Esophagus muscularis mucosa (tissue), 4 donors: ENCODE data around the gene SEMA5A. TPM values are rescaled to one million over a fixed set of nuclear protein-coding genes. Genes with fewer than 3 reads are reported as not detected.

ENCODE experiments used
- DNase-seq: peaks from one replicate; pipeline ENCODE4 v3.0.0-alpha.2; 2017; ENCODE audit errors: extremely low spot score
- H3K27ac ChIP-seq, 4 donors: fragments of 200-600 bp; sonication (generic); replicated peaks in 1 of 4; 1 replicate in 3 of 4; 2 replicates in 1 of 4; pipeline ENCODE4 v1.5.1; 2016 to 2019; ENCODE audit warnings: mild to moderate bottlenecking in 1 of 4
- H3K27me3 ChIP-seq, 4 donors: fragments of 200-600 bp; sonication (generic); one replicate each; pipeline versions ENCODE4 v1.5.1 to v1.6.0; 2016 to 2019
- H3K36me3 ChIP-seq, 4 donors: fragments of 200-600 bp; sonication (generic); one replicate each; pipeline ENCODE4 v1.5.1; 2016 to 2019
- H3K4me1 ChIP-seq, 4 donors: fragments of 200-600 bp; sonication (generic); one replicate each; pipeline ENCODE4 v1.5.1; 2016 to 2019
- H3K4me3 ChIP-seq, 4 donors: fragments of 200-600 bp; sonication (generic); 1 replicate in 2 of 4; 2 replicates in 2 of 4; pipeline ENCODE4 v1.5.1; 2016 to 2019; ENCODE audit warnings: mild to moderate bottlenecking in 4 of 4, moderate library complexity in 1 of 4
- H3K9me3 ChIP-seq, 4 donors: fragments of 200-600 bp; sonication (generic); 1 replicate in 3 of 4; 2 replicates in 1 of 4; pipeline ENCODE4 v1.5.1; 2016 to 2019
- CTCF ChIP-seq, 3 experiments: fragments of 200-600 bp in 2 of 3; fragments of 450-650 bp in 1 of 3; sonication (generic) in 2 of 3; IDR thresholded peaks; one replicate each; pipeline ENCODE4 v1.5.1; 2017 to 2019; ENCODE audit warnings: antibody characterized with exemption in 3 of 3, mild to moderate bottlenecking in 2 of 3, moderate library complexity in 1 of 3
- EP300 ChIP-seq: sonication (generic); formaldehyde crosslinking; IDR thresholded peaks from one replicate; pipeline ENCODE4 v1.6.1; 2017; ENCODE audit warnings: antibody characterized with exemption
- POLR2A ChIP-seq: fragments of 450-650 bp; IDR thresholded peaks from one replicate; pipeline ENCODE4 v1.6.1; 2017; ENCODE audit warnings: antibody characterized with exemption, moderate library complexity, mild to moderate bottlenecking, low read depth
- POLR2AphosphoS5 ChIP-seq, 2 donors: sonication (generic); formaldehyde crosslinking; IDR thresholded peaks; one replicate each; pipeline ENCODE4 v1.6.1; 2017; ENCODE audit warnings: antibody characterized with exemption in 2 of 2
- WGBS: methylation state at CpG from one replicate; pipeline ENCODE4 v1.1.5; 2018; 5-methylcytosine and 5-hydroxymethylcytosine counted together
- intact Hi-C: fragments of 100-400 bp; cut with DNase I; formaldehyde crosslinking; loops from one replicate; pipeline ENCODE4 v1.15.1; 2023
- total RNA-seq, 4 donors: library from RNA; depleted of rRNA; stranded (reverse); fragments of >200 nt; gene quantifications; one replicate each; pipeline versions ENCODE4 v1.1.0 to v1.2.1, GENCODE V29; 2016

SEMA5A gene
- total RNA-seq, 4 donors from 2014 or later = 2.1 to 5.6 (median 3.5) TPM

GRCh38 chr5:9314558-9314957 lies 231.3 kb downstream of the SEMA5A start:
- Histone ChIP-seq H3K27me3 (no peaks in the 10 kb centered on the region), H3K4me1 (no peaks in the 10 kb centered on the region), H3K36me3 (no peaks in the 10 kb centered on the region), H3K27ac (no peak overlapping the region), H3K4me3 (no peak overlapping the region), H3K9me3 (no peaks in the 10 kb centered on the region)
- intact Hi-C loops = no loop called here
- no peak for DNase-seq
- no peak for TF ChIP-seq POLR2AphosphoS5 (IDR thresholded peaks at IDR 0.05)
- TF ChIP-seq EP300 = no peak
- no peak for TF ChIP-seq CTCF (IDR thresholded peaks at IDR 0.05)
- TF ChIP-seq POLR2A = no peak
- WGBS = 72% methylated on average over 6 of the region's 6 CpGs

- intact Hi-C loops = no loop called here
- DNase-seq = no peak
- Histone ChIP-seq H3K4me3 (no peak overlapping the region), H3K27me3 (peaks cover 0 to under 1% (median 0%) of the 10 kb centered on the region in 4 donors), H3K27ac (no peak overlapping the region), H3K9me3 (no peaks in the 10 kb centered on the region), H3K36me3 (no peaks in the 10 kb centered on the region), H3K4me1 (no peaks in the 10 kb centered on the region)
- TF ChIP-seq POLR2A = no peak
- no peak for TF ChIP-seq POLR2AphosphoS5 (IDR thresholded peaks at IDR 0.05)
- no peak for TF ChIP-seq EP300
- no peak for TF ChIP-seq CTCF (IDR thresholded peaks at IDR 0.05)
These were observed 232.1 kb downstream of the SEMA5A start for GRCh38 chr5:9313751-9314150.

GRCh38 chr5:9307150-9307549 lies 238.7 kb downstream of the SEMA5A start:
- intact Hi-C loops = no loop called here
- TF ChIP-seq POLR2A (no peak), CTCF (IDR thresholded peaks at IDR 0.05) (no peak), POLR2AphosphoS5 (IDR thresholded peaks at IDR 0.05) (no peak), EP300 (no peak)

GRCh38 chr5:9302218-9302617 lies 243.7 kb downstream of the SEMA5A start:
- 60% methylated on average over 2 of the region's 2 CpGs for WGBS
- Histone ChIP-seq H3K9me3 (peaks cover 0 to 5% (median 0%) of the 10 kb centered on the region in 4 donors), H3K27me3 (no peaks in the 10 kb centered on the region), H3K36me3 (no peaks in the 10 kb centered on the region), H3K4me3 (no peak overlapping the region), H3K27ac (no peak overlapping the region), H3K4me1 (no peaks in the 10 kb centered on the region)
- TF ChIP-seq EP300 (no peak), POLR2AphosphoS5 (IDR thresholded peaks at IDR 0.05) (no peak), CTCF (IDR thresholded peaks at IDR 0.05) (no peak), POLR2A (no peak)
- intact Hi-C loops = no loop called here
- DNase-seq = no peak

More at GRCh38 chr5:9307150-9307549, 238.7 kb downstream of the SEMA5A start:
- Histone ChIP-seq H3K4me3 (no peak overlapping the region), H3K27me3 (peaks cover 0 to 4% (median 0%) of the 10 kb centered on the region in 4 donors), H3K27ac (no peak overlapping the region), H3K36me3 (no peaks in the 10 kb centered on the region), H3K9me3 (no peaks in the 10 kb centered on the region), H3K4me1 (no peaks in the 10 kb centered on the region)
- no peak for DNase-seq

- TF ChIP-seq POLR2A (no peak), EP300 (no peak), CTCF (IDR thresholded peaks at IDR 0.05) (no peak), POLR2AphosphoS5 (IDR thresholded peaks at IDR 0.05) (no peak)
- H3K9me3 ChIP-seq = peaks cover 0 to 5% (median 0%) of the 10 kb centered on the region in 4 donors
- H3K4me1 ChIP-seq = no peaks in the 10 kb centered on the region
- no peak for DNase-seq
- intact Hi-C loops = no loop called here
- no peaks in the 10 kb centered on the region for H3K27me3 ChIP-seq
- 88% methylated on average over 6 of the region's 6 CpGs for WGBS
- no peaks in the 10 kb centered on the region for H3K36me3 ChIP-seq
- no peak overlapping the region for H3K27ac ChIP-seq
- H3K4me3 ChIP-seq = no peak overlapping the region
These were observed 244.7 kb downstream of the SEMA5A start for GRCh38 chr5:9301200-9301599.
